ENCODE results near the gene PEX10. TPM values are rescaled to one million over a fixed set of nuclear protein-coding genes. Genes with fewer than 3 reads are reported as not detected.

PEX10 gene
- total RNA-seq, 1 donor: 34.7 TPM

- H3K27ac ChIP-seq (ENCODE audit: low read depth, low read length): peak overlapping the region; percentile 23
- H4K20me1 ChIP-seq (ENCODE audit: insufficient read depth, low read length): no peaks in the 10 kb centered on the region
- H3K79me2 ChIP-seq (ENCODE audit: insufficient read depth, low read length): peaks cover 12% of the 10 kb centered on the region
- DNase-seq (ENCODE audit: insufficient read length, low spot score, missing footprints): peak; percentile 99
- H3K4me3 ChIP-seq (ENCODE audit: insufficient read depth, low read length): peak overlapping the region; percentile 93
- peaks cover 16% of the 10 kb centered on the region for H3K4me1 ChIP-seq (ENCODE audit: insufficient read depth, low read length)
- H3K36me3 ChIP-seq (ENCODE audit: insufficient read depth, low read length): peaks cover 15% of the 10 kb centered on the region
- no peaks in the 10 kb centered on the region for H3K9me3 ChIP-seq (ENCODE audit: low read depth, low read length)
- H3K27me3 ChIP-seq (ENCODE audit: insufficient read depth, low read length): peaks cover 11% of the 10 kb centered on the region
- peak overlapping the region; percentile 84 for H3K4me2 ChIP-seq (ENCODE audit: insufficient read depth, low read length)
- peak overlapping the region; percentile 85 for H2AFZ ChIP-seq (ENCODE audit: low read length)
- no peak for TF ChIP-seq CTCF (IDR thresholded peaks at IDR 0.05; ENCODE audit: extremely low read depth, low read depth, low read length)
Measured at GRCh38 chr1:2412773-2413494, 570 bp upstream of the PEX10 start.

- DNase-seq (ENCODE audit: insufficient read length, low spot score, missing footprints): peak; percentile 92
- peaks cover 12% of the 10 kb centered on the region for H3K79me2 ChIP-seq (ENCODE audit: insufficient read depth, low read length)
- TF ChIP-seq CTCF (IDR thresholded peaks at IDR 0.05; ENCODE audit: extremely low read depth, low read depth, low read length): no peak
Measured at GRCh38 chr1:2411801-2412394, 466 bp downstream of the PEX10 start.

GRCh38 chr1:2409745-2410144 lies 2.6 kb downstream of the PEX10 start:
- no peaks in the 10 kb centered on the region for H3K9me3 ChIP-seq (ENCODE audit: low read depth, low read length)
- no peak for TF ChIP-seq CTCF (IDR thresholded peaks at IDR 0.05; ENCODE audit: extremely low read depth, low read depth, low read length)
- H3K4me1 ChIP-seq (ENCODE audit: insufficient read depth, low read length): peaks cover 23% of the 10 kb centered on the region
- peaks cover 5% of the 10 kb centered on the region for H4K20me1 ChIP-seq (ENCODE audit: insufficient read depth, low read length)
- H3K36me3 ChIP-seq (ENCODE audit: insufficient read depth, low read length): peaks cover 28% of the 10 kb centered on the region
- peaks cover 12% of the 10 kb centered on the region for H3K79me2 ChIP-seq (ENCODE audit: insufficient read depth, low read length)
- no peaks in the 10 kb centered on the region for H3K27me3 ChIP-seq (ENCODE audit: insufficient read depth, low read length)
- H3K27ac ChIP-seq (ENCODE audit: low read depth, low read length): no peak overlapping the region
- DNase-seq (ENCODE audit: insufficient read length, low spot score, missing footprints): no peak
- no peak overlapping the region for H2AFZ ChIP-seq (ENCODE audit: low read length)
- H3K4me3 ChIP-seq (ENCODE audit: insufficient read depth, low read length): no peak overlapping the region
- no peak overlapping the region for H3K4me2 ChIP-seq (ENCODE audit: insufficient read depth, low read length)

More at GRCh38 chr1:2411801-2412394, 466 bp downstream of the PEX10 start:
- Histone ChIP-seq H3K4me2 (ENCODE audit: insufficient read depth, low read length) (peak overlapping the region; percentile 91), H3K4me3 (ENCODE audit: insufficient read depth, low read length) (peak overlapping the region; percentile 93), H3K9me3 (ENCODE audit: low read depth, low read length) (no peaks in the 10 kb centered on the region), H3K27ac (ENCODE audit: low read depth, low read length) (peak overlapping the region; percentile 72), H2AFZ (ENCODE audit: low read length) (peak overlapping the region; percentile 70), H3K27me3 (ENCODE audit: insufficient read depth, low read length) (peaks cover under 1% of the 10 kb centered on the region), H3K36me3 (ENCODE audit: insufficient read depth, low read length) (peaks cover 19% of the 10 kb centered on the region), H3K4me1 (ENCODE audit: insufficient read depth, low read length) (peaks cover 16% of the 10 kb centered on the region), H4K20me1 (ENCODE audit: insufficient read depth, low read length) (no peaks in the 10 kb centered on the region)

- peak; percentile 82 for DNase-seq (ENCODE audit: insufficient read length, low spot score, missing footprints)
- no peak overlapping the region for H3K4me2 ChIP-seq (ENCODE audit: insufficient read depth, low read length)
- peaks cover 18% of the 10 kb centered on the region for H3K4me1 ChIP-seq (ENCODE audit: insufficient read depth, low read length)
- no peak overlapping the region for H2AFZ ChIP-seq (ENCODE audit: low read length)
- no peak for TF ChIP-seq CTCF (IDR thresholded peaks at IDR 0.05; ENCODE audit: extremely low read depth, low read depth, low read length)
- H3K79me2 ChIP-seq (ENCODE audit: insufficient read depth, low read length): peaks cover 14% of the 10 kb centered on the region
- H4K20me1 ChIP-seq (ENCODE audit: insufficient read depth, low read length): peaks cover 5% of the 10 kb centered on the region
- H3K9me3 ChIP-seq (ENCODE audit: low read depth, low read length): no peaks in the 10 kb centered on the region
- H3K36me3 ChIP-seq (ENCODE audit: insufficient read depth, low read length): peaks cover 37% of the 10 kb centered on the region
- H3K4me3 ChIP-seq (ENCODE audit: insufficient read depth, low read length): no peak overlapping the region
- H3K27ac ChIP-seq (ENCODE audit: low read depth, low read length): no peak overlapping the region
- no peaks in the 10 kb centered on the region for H3K27me3 ChIP-seq (ENCODE audit: insufficient read depth, low read length)
Measured at GRCh38 chr1:2408859-2409276, 3.5 kb downstream of the PEX10 start.
